ENCODE results near the gene ABCA9.

DNA sequence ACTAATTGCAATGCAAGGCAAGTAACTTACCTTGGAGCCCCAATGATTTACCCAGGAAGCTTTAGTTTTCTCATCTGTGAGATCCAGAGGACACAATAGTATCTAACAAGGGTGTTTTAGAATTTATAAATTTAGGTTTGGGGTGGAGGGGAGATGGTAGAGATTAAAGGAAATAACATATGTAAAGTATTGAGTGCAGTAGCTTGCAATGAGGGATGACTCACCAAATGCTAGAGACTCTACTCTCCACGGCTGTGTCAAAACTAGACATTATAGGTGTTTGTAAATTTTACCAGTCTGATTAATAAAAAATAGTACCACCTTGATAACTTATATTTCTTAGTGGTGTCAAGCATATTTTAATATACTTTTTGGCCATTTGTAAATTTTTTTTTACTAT, 3.7 kb upstream of the ABCA9 start:
- TF ChIP-seq, protein P1, sequence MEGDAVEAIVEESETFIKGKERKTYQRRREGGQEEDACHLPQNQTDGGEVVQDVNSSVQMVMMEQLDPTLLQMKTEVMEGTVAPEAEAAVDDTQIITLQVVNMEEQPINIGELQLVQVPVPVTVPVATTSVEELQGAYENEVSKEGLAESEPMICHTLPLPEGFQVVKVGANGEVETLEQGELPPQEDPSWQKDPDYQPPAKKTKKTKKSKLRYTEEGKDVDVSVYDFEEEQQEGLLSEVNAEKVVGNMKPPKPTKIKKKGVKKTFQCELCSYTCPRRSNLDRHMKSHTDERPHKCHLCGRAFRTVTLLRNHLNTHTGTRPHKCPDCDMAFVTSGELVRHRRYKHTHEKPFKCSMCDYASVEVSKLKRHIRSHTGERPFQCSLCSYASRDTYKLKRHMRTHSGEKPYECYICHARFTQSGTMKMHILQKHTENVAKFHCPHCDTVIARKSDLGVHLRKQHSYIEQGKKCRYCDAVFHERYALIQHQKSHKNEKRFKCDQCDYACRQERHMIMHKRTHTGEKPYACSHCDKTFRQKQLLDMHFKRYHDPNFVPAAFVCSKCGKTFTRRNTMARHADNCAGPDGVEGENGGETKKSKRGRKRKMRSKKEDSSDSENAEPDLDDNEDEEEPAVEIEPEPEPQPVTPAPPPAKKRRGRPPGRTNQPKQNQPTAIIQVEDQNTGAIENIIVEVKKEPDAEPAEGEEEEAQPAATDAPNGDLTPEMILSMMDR (conservative IDR thresholded peaks at IDR 0.05; ENCODE audit: low read depth, low read length): no peak
- no peak for TF ChIP-seq EZH2 (IDR thresholded peaks at IDR 0.05; ENCODE audit: low read length, unreplicated experiment)
- TF ChIP-seq EZH2phosphoT487 (IDR thresholded peaks at IDR 0.05; ENCODE audit: borderline replicate concordance, low read length): no peak

All from PC-3 (cell line).